Measurements from ENCODE around the gene AGRP. TPM values are rescaled to one million over a fixed set of nuclear protein-coding genes. Genes with fewer than 3 reads are reported as not detected.

AGRP gene
- total and polyA plus RNA-seq, 7 experiments from 2014 or later: not detected

DNA sequence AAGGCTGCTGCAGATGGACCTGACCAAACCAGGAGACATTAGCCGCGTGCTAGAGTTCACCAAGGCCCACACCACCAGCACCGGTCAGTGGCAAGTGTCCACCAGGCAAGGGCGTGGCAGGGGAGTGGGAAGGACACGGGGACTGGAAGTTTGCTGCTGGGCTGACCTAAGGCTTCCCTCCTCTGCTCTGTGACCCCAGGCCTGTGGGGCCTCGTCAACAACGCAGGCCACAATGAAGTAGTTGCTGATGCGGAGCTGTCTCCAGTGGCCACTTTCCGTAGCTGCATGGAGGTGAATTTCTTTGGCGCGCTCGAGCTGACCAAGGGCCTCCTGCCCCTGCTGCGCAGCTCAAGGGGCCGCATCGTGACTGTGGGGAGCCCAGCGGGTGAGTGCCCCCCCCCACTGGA is 47.6 kb downstream of the AGRP start:
- DNase-seq (no peak), ATAC-seq (no peak)
- Histone ChIP-seq H3K4me3 (ENCODE audit: low read length) (no peak overlapping the region), H3K27me3 (ENCODE audit: control insufficient read depth in 2 of 2, insufficient read depth in 2 of 2, low read length in 2 of 2) (no peaks in the 10 kb centered on the region), H3K36me3 (ENCODE audit: control insufficient read depth in 2 of 3, insufficient read depth in 3 of 3, low read length in 3 of 3) (peaks cover 0 to 35% (median 3%) of the 10 kb centered on the region in 3 experiments), H3K9me3 (ENCODE audit: control insufficient read depth in 2 of 3, low read length in 3 of 3) (no peaks in the 10 kb centered on the region), H3K27ac (ENCODE audit: low read depth, low read length) (no peak overlapping the region), H3K4me1 (ENCODE audit: control insufficient read depth in 2 of 2, insufficient read depth in 2 of 2, low read length in 2 of 2) (peaks cover 0 to 5% of the 10 kb centered on the region in 2 donors)
- peaks cover 0 to 8% (median 0%) of the 10 kb centered on the region in 7 donors for H3K4me1 Mint-ChIP-seq
- peaks cover 0 to 16% (median 4%) of the 10 kb centered on the region in 5 donors for H3K36me3 Mint-ChIP-seq
- H3K4me3 Mint-ChIP-seq: no peak overlapping the region
- no peaks in the 10 kb centered on the region for H3K9me3 Mint-ChIP-seq
- H3K27ac Mint-ChIP-seq: peak overlapping the region in 1 of 9 donors; percentile 19
- ChIA-PET CTCF (no interaction called here), POLR2A (no interaction called here)
- peaks cover 0 to 17% (median 0%) of the 10 kb centered on the region in 5 donors for H3K27me3 Mint-ChIP-seq
- intact Hi-C loops (cut with micrococcal nuclease): no loop called here

GRCh38 chr16:67433131-67433719 is 50.1 kb downstream of the AGRP start:
- peaks cover 12 to 37% (median 20%) of the 10 kb centered on the region in 5 donors for H3K27me3 Mint-ChIP-seq
- intact Hi-C loops (cut with micrococcal nuclease): no loop called here
- H3K9me3 Mint-ChIP-seq: peaks cover 0 to 1% (median 0%) of the 10 kb centered on the region in 11 donors
- CTCF ChIA-PET: interaction anchor here (0.6 kb wide), 1 partner anchor 206 kb away, joined by 3 read pairs; the partner anchor contains the start of gene TMEM208
- Histone ChIP-seq H3K27me3 (ENCODE audit: control insufficient read depth in 2 of 2, insufficient read depth in 2 of 2, low read length in 2 of 2) (peaks cover 5 to 11% of the 10 kb centered on the region in 2 donors), H3K36me3 (ENCODE audit: control insufficient read depth in 2 of 3, insufficient read depth in 3 of 3, low read length in 3 of 3) (peaks cover 0 to 13% (median 0%) of the 10 kb centered on the region in 3 experiments), H3K4me3 (ENCODE audit: low read length) (no peak overlapping the region), H3K4me1 (ENCODE audit: control insufficient read depth in 2 of 2, insufficient read depth in 2 of 2, low read length in 2 of 2) (peaks cover 0 to 5% of the 10 kb centered on the region in 2 donors), H3K27ac (ENCODE audit: low read depth, low read length) (no peak overlapping the region), H3K9me3 (ENCODE audit: control insufficient read depth in 2 of 3, low read length in 3 of 3) (no peaks in the 10 kb centered on the region)
- H3K36me3 Mint-ChIP-seq: peaks cover 0 to 5% (median under 1%) of the 10 kb centered on the region in 5 donors
- H3K4me1 Mint-ChIP-seq: peaks cover 0 to 12% (median 4%) of the 10 kb centered on the region in 7 donors
- H3K4me3 Mint-ChIP-seq: peak overlapping the region in 1 of 10 donors; percentile 66
- no peak overlapping the region for H3K27ac Mint-ChIP-seq
- POLR2A ChIA-PET: no interaction called here
- DNase-seq (no peak), ATAC-seq (no peak)

Other genes starting within 250 kb of the AGRP start
- 10 to 100 TPM; 23.7 to 81.7 (median 35.1) TPM for gene FHOD1, start 236.1 kb downstream of the AGRP start, total RNA-seq
- gene FHOD1, start 236.1 kb downstream of the AGRP start, polyA plus RNA-seq: 1 to 10 TPM; 3.6 to 3.7 TPM
- gene SLC9A5, start 234.6 kb downstream of the AGRP start, total RNA-seq: 1 to 10 TPM; 1.7 to 3.7 (median 2.2) TPM
- gene SLC9A5, start 234.6 kb downstream of the AGRP start, polyA plus RNA-seq: under 1 TPM; 0.11 to 0.18 TPM
- gene PLEKHG4, start 204.0 kb downstream of the AGRP start, total RNA-seq: 10 to 100 TPM; 18.9 to 32.3 (median 26.1) TPM
- 1 to 10 TPM; 6.2 to 9.1 TPM for gene PLEKHG4, start 204.0 kb downstream of the AGRP start, polyA plus RNA-seq
- under 1 TPM in 2 of 5 experiments, not detected in 3; 0.05 to 0.39 TPM for gene KCTD19, start 156.8 kb downstream of the AGRP start, total RNA-seq
- gene KCTD19, start 156.8 kb downstream of the AGRP start, polyA plus RNA-seq: not detected
- under 1 TPM in 2 of 5 experiments, not detected in 3; 0.50 to 0.56 TPM for gene LRRC36, start 156.7 kb downstream of the AGRP start, total RNA-seq
- gene LRRC36, start 156.7 kb downstream of the AGRP start, polyA plus RNA-seq: not detected
- 10 to 100 TPM in 1 of 5 experiments, under 1 TPM in 1, not detected in 3; 0.37 to 18.7 TPM for gene TPPP3, start 90.0 kb downstream of the AGRP start, total RNA-seq
- gene TPPP3, start 90.0 kb downstream of the AGRP start, polyA plus RNA-seq: under 1 TPM in 1 of 2 donors, not detected in 1; 0.19 TPM
- 1 to 10 TPM in 1 of 5 experiments, under 1 TPM in 2, not detected in 2; 0.34 to 3.6 (median 0.48) TPM for gene ZDHHC1, start 67.1 kb downstream of the AGRP start, total RNA-seq
- not detected for gene ZDHHC1, start 67.1 kb downstream of the AGRP start, polyA plus RNA-seq
- gene HSD11B2, start 52.4 kb downstream of the AGRP start, total RNA-seq: under 1 TPM in 1 of 5 experiments, not detected in 4; 0.17 TPM
- not detected for gene HSD11B2, start 52.4 kb downstream of the AGRP start, polyA plus RNA-seq
- gene ATP6V0D1, start 2.4 kb downstream of the AGRP start, total RNA-seq: 100 to 1,000 TPM in 1 of 5 experiments, 10 to 100 TPM in 4; 35.8 to 104 (median 54.7) TPM
- gene ATP6V0D1, start 2.4 kb downstream of the AGRP start, polyA plus RNA-seq: 100 to 1,000 TPM in 1 of 2 donors, 10 to 100 TPM in 1; 61.5 to 102 TPM
- 100 to 1,000 TPM in 1 of 5 experiments, 10 to 100 TPM in 4; 39.7 to 103 (median 48.9) TPM for gene RIPOR1, start 45.3 kb upstream of the AGRP start, total RNA-seq
- 1 to 10 TPM; 2.5 to 5.0 TPM for gene RIPOR1, start 45.3 kb upstream of the AGRP start, polyA plus RNA-seq
- gene CTCF, start 79.0 kb upstream of the AGRP start, total RNA-seq: 10 to 100 TPM; 51.4 to 78.6 (median 67.3) TPM
- gene CTCF, start 79.0 kb upstream of the AGRP start, polyA plus RNA-seq: 10 to 100 TPM; 49.8 to 59.8 TPM
- 100 to 1,000 TPM; 140 to 245 (median 215) TPM for gene CARMIL2, start 161.6 kb upstream of the AGRP start, total RNA-seq
- gene CARMIL2, start 161.6 kb upstream of the AGRP start, polyA plus RNA-seq: 10 to 100 TPM; 12.7 to 28.7 TPM
- 10 to 100 TPM; 29.3 to 44.1 (median 34.4) TPM for gene ACD, start 176.7 kb upstream of the AGRP start, total RNA-seq
- gene ACD, start 176.7 kb upstream of the AGRP start, polyA plus RNA-seq: 10 to 100 TPM; 25.4 to 33.2 TPM
- 10 to 100 TPM in 1 of 5 experiments, 1 to 10 TPM in 4; 4.5 to 11.2 (median 4.7) TPM for gene PARD6A, start 177.4 kb upstream of the AGRP start, total RNA-seq
- gene PARD6A, start 177.4 kb upstream of the AGRP start, polyA plus RNA-seq: 10 to 100 TPM in 1 of 2 donors, 1 to 10 TPM in 1; 9.3 to 15.1 TPM
- 1 to 10 TPM; 4.9 to 8.3 (median 7.8) TPM for gene ENKD1, start 183.2 kb upstream of the AGRP start, total RNA-seq
- gene ENKD1, start 183.2 kb upstream of the AGRP start, polyA plus RNA-seq: 1 to 10 TPM; 1.1 to 2.5 TPM
- 1 to 10 TPM; 4.3 to 6.4 (median 4.7) TPM for gene C16orf86, start 183.3 kb upstream of the AGRP start, total RNA-seq
- gene C16orf86, start 183.3 kb upstream of the AGRP start, polyA plus RNA-seq: 1 to 10 TPM; 3.5 to 5.7 TPM
- gene GFOD2, start 235.8 kb upstream of the AGRP start, total RNA-seq: 10 to 100 TPM in 3 of 5 experiments, 1 to 10 TPM in 2; 6.3 to 13.4 (median 11.4) TPM
- 10 to 100 TPM in 1 of 2 donors, 1 to 10 TPM in 1; 4.6 to 14.6 TPM for gene GFOD2, start 235.8 kb upstream of the AGRP start, polyA plus RNA-seq